ENCODE data around the gene SUV39H1.

- TF ChIP-seq, protein P1, sequence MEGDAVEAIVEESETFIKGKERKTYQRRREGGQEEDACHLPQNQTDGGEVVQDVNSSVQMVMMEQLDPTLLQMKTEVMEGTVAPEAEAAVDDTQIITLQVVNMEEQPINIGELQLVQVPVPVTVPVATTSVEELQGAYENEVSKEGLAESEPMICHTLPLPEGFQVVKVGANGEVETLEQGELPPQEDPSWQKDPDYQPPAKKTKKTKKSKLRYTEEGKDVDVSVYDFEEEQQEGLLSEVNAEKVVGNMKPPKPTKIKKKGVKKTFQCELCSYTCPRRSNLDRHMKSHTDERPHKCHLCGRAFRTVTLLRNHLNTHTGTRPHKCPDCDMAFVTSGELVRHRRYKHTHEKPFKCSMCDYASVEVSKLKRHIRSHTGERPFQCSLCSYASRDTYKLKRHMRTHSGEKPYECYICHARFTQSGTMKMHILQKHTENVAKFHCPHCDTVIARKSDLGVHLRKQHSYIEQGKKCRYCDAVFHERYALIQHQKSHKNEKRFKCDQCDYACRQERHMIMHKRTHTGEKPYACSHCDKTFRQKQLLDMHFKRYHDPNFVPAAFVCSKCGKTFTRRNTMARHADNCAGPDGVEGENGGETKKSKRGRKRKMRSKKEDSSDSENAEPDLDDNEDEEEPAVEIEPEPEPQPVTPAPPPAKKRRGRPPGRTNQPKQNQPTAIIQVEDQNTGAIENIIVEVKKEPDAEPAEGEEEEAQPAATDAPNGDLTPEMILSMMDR (IDR thresholded peaks at IDR 0.05), result no peak
- TF ChIP-seq POLR2A (IDR thresholded peaks at IDR 0.05) (no peak), EP300 (IDR thresholded peaks at IDR 0.05) (no peak)
Measured at GRCh38 chrX:48715876-48716502, 19.5 kb downstream of the SUV39H1 start.

Data from suprapubic skin (tissue), 3 donors.